NCI-H1417 treated with DMSO at 0.1 percent for 48 hours (cell line): ENCODE measurements around the gene OR2T11.
"Not testable (repeated sequence)": the region's sequence is repeated elsewhere in the genome, so short reads cannot be mapped to it uniquely, and the experiment has no call there.

Source experiments
- DNase-seq: peaks from one replicate; lab custom pipeline; 2025; lab: John Stamatoyannopoulos, UW

Gene OR2T11

DNA sequence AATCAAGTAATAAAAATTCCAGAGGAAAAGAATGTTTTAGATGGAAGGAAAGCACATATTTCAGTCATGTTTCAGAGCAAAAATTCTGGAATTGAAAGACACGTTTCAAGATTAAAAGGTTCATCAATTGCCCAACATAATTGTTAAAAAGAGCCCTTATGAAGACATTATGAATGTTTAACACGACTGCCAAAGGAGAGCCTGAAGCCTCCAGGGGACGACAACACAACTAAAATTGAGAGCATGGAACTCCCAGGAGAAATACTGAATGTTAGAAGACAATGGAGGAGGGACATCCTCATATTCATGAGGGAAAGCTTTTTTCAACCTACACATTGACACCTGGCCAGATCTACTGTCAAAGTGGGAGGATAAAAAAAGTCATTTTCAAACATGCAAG, 16.0 kb downstream of the OR2T11 start:
- DNase-seq: no peak

DNA sequence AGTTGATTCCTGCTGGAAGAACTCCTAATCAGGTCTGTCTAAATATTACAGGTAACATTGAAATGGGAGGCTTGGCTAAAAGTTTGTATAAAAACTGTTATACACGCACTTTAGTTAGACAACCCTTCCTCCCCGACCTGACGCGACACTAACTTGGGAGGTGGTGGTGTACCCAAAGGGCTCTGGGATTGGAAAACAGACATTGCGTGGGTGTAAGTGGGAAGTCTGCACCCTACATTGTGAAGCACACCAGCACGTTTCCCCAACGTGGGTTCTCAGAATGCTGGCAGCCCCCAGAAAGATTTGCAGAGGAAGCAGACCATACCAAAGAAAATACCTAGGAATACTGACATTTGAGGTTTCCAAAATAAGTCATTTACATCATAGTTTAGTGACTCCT, 16.8 kb downstream of the OR2T11 start:
- DNase-seq: no peak

DNA sequence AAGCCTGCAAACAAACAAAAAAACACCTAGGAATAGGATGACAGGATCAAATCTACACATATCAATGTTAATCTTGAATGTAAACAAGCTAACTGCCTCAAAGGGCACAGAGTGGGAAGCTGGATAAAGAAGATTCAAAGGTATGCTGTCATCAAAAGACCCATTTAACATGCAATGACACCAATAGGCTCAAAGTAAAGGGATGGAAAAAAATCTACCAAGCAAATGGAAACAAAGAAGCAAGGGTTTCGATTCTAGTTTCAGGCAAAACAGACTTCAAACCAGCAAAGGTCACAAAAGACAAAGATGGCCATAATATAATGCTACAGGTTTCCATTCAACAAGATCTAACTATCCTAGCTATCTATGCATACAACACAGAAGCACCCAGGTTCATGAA, 21.1 kb downstream of the OR2T11 start:
- no peak for DNase-seq

DNA sequence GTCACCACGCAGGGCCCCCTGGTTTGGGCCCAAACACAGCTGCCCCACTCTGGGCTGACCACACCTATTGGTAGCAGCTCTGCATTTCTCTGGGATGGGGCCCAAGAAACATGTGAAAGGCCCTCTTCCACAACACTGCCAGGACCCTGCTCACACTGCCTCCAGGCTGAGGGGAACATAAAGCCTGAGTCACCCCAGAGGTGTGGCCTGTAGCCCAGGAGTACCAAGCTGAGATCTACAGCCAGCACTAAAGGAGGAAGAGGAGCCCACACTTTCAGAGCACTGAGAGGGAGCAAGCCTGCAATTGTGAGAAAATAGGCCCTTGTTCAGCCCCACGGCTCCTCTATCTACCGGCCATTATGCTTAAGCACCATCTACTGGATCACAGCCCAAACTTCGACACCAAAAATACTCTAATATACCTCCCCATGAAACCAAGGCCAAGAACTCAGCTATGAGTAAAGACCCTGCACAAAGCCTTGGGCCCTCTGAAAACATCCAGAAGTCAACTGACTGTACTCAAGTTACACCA, 22.9 kb downstream of the OR2T11 start:
- no peak for DNase-seq

DNA sequence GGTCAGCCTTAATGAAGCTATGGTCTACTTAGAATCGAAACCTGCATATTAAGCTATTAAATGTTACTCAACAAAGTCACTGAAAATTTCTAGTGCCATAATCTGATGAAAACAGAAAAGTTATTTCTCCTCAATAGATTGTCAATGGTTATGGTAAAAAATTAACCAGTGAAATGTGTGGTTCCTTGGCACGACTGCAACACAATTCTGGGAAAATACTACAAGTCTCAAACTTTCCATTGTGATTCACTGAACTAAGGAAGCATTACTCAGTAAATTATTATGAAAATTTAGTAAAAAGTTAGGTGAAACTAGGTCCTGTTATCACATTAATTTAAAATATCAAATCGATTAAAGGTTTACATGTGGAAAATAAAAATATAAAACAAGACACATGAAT, 24.6 kb downstream of the OR2T11 start:
- DNase-seq: no peak

DNA sequence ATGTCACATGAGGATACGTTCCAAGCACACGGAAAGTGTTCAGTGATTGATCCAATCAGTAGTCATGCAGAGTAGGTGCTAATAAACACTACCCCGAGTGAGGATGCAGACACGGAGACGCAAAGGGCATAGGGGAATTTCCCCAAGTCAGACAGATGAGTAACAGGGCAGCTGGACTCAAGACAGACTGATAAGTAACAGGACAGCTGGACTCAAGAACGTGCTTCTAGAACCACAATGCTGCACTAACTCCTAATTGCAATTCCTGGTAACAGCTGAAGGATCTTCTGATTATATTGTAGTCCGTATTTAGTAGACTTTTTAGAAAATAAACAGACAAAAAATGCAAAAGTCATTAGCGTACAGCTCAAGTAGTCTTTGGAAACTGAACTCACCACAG, 35.5 kb downstream of the OR2T11 start:
- no peak for DNase-seq

DNA sequence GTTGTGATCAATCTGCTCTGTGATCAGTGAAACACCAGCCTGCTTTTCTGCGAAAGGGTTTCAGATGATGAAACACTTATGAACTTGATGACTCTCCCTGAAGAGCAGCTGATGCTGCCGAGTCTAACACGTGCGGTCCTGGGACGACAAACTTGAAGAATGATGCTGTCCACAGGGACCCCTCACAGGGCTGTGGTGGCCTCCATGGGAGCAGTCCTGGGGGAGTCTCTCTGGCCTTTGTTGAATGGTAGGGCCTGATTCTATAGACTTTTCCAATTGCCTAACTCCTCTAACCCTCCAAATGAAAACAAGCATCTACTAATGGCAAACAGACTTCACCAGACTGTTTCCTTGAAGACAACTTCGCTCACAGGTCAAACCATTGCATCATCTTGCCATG, 37.3 kb downstream of the OR2T11 start, which contains the start of gene OR2T10:
TSS of gene OR2T10 (minus strand) at position 112 of the 400 bp plus-strand sequence. CDS start 3,932 bp downstream, outside the sequence.
- no peak for DNase-seq

DNA sequence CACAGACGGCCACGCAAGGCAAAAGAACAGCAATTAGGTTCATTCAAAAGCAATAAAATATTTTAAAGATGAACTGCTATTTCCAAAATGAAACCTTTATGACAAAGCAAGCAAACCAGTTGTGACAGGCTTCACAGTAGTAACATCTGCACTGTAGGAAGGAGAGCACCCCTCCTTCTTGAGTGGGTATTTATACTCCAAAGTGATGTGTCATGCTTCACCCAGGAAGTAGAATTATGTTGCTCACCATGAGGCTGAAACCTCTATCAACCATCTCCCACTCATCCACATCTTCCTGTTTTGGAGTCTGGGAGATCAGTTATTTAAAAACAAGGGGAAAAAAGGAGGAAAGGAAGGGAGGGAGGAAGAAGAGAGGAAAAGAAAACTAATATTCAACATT, 38.3 kb downstream of the OR2T11 start:
- DNase-seq: no peak

DNA sequence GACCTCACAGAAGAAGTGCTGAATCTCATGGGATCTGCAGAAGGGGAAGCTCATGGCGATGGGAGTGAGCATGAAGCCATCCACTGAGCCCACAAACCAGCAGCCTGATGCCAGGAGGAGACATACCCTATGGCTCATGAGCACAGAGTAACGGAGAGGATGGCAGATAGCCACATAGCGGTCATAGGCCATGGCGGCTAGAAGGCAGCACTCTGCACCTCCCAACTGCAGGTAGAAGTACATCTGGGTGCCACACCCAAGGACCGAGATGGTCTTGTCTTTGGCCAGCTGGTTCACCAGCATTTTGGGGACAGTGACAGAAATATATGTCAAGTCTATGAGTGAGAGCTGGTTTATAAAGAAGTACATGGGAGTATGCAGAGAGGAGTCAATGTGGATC, 41.7 kb downstream of the OR2T11 start:
- DNase-seq: no peak

DNA sequence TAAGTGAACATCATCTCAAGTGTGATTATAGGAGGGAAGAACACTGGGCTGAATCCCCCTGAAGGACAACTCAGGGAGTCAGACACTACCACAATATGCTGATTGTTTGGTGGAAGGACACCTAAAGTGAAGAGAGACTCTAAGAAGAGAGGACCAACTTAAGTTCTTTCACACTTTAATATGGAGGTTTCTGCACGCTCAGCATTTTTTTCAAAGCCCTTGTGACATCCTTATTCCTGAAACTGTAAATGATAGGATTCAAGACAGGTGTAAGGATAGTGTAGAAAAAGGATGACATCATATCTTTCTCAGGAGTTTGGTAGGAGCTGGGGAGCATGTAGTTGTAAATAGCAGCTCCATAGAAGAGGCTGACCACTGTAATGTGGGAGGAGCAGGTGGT, 42.2 kb downstream of the OR2T11 start:
- DNase-seq: no peak

DNA sequence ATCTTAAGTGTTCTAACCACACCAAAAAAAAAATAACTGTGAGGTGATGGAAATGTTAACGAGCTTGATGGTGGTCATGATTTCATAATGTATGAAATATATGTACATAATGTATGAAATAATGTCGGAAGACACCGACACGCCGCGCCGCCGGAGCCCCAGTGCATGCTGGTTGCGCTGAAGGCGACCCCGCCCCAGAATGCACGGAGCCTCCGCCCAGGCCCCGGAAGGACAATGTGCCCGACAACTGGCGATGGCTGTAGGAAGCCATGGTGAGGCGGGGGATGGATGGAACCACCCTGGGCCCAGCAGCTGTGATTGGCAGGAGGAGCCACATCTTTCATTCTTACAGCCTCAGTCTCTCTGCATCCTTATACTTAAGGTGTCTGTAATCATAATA, 44.8 kb downstream of the OR2T11 start:
- no peak for DNase-seq

DNA sequence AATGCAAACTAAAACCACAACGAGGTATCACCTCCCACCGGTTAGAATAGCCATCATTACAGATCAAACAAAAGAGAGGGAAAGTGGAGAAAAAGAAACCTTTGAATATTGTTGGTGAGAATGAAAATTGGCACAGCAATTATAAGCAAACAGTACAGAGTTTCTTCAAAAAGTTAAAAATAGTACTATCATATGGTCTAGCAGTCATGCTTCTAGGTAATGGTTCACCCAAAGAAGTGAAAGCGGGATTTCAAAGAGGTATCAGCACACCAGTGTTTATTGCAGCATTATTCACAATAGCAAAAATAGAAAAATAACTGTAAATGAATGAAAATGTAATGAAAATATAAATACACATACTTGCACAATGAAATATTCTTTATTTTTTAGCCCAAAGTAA, 45.6 kb downstream of the OR2T11 start:
- no peak for DNase-seq

DNA sequence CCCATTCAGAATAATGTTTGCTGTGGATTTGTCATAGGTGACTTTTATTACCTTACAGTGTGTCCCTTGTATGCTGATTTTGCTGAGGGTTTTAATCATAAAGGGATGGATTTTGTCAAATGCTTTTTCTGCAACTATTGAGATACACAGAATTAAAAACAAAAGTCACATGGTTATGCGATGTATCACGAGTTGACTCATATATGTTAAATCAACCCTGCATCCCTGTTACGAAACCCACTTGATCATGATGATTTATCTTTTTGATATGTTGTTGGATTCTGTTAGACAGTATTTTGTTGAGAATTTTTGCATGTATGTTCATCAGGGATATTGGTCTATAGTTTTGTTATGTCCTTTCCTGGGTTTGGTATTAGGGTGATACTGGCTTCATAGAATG, 49.6 kb downstream of the OR2T11 start:
- no peak for DNase-seq

DNA sequence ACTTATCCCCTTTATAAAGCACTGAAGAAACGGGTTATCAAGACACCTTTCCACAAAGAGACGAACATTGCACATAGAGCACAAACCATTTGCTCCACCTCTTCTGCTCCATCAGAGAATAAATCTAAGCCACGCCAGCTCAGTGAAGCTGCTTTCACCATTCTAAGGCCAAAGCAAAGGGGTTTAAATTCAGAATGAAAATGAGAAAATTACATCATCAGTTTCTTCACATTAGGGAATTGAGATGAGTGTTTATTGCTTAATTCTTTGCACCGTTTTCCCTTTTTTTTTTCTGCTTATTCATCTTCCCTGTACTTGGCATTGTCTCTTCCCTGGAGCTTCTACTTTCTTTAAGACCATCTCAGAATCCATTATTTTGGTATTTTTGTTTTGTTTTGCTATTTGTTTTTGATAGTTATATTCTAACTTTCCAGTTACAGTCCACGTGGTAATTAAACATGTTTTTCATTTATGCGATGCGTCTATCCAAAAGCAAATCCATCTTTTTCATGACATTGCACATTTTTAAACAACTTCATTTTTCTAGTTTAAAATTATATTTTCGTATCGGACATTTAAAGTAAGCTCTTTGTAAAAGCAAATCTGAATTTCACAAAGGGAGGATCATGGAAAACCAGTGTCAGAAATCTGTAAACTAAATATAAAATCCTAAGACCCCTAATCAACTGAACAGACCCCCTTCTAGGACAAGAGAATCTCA, 58.5 kb downstream of the OR2T11 start:
- DNase-seq: no peak

DNA sequence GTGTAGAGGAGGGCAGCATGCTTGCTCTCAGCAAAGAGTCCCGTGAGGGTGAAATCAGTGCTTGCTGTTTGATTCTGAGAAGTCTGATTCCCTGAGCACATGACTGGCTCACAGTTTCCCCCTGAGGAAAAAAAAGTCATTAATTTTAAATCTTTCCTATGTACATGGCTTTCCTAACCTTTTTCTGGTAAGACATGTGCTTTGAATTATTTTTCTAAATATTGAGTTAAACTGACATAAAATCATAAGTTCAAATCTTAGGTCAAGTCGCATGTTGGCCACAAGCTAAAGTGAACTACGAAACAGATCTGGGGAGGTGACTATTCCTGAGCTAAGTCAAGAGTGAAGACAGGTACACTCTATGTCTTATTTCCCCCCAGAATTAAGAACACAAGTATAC, 60.2 kb downstream of the OR2T11 start, which contains the start of gene OR2T34:
TSS of gene OR2T34 (minus strand) at position 101 of the 400 bp plus-strand sequence. CDS start at position 101, 0 bp downstream.
- not testable (repeated sequence) for DNase-seq

DNA sequence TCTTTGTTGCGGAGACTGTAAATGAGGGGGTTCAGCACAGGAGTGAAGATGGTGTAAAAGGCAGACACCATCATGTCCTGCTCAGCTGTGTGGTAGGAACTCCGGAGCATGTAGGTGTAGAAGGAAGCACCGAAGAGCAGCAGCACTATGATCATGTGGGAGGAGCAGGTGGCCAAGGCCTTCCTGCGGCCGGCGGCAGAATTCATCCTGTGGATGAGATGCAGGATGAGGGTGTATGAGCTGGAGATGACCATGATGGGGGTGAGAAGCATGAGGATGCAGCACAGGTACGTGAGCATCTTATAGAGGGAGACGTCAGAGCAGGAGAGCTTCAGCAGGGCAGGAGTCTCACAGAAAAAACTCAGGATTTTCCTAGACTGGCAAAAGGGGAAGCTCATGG, 61.0 kb downstream of the OR2T11 start:
- DNase-seq: not testable (repeated sequence)
